Measurements from ENCODE around the gene TAOK2. TPM values are rescaled to one million over a fixed set of nuclear protein-coding genes. Genes with fewer than 3 reads are reported as not detected.
A peak's percentile ranks its signal among the peaks of the same experiment; 100 is the strongest.

TAOK2 gene
- total and polyA plus RNA-seq, 2 of the 13 experiments (the other 11 are each of a cell fraction or from before 2014, with no cell fraction given): 17.4 to 43.2 TPM

DNA sequence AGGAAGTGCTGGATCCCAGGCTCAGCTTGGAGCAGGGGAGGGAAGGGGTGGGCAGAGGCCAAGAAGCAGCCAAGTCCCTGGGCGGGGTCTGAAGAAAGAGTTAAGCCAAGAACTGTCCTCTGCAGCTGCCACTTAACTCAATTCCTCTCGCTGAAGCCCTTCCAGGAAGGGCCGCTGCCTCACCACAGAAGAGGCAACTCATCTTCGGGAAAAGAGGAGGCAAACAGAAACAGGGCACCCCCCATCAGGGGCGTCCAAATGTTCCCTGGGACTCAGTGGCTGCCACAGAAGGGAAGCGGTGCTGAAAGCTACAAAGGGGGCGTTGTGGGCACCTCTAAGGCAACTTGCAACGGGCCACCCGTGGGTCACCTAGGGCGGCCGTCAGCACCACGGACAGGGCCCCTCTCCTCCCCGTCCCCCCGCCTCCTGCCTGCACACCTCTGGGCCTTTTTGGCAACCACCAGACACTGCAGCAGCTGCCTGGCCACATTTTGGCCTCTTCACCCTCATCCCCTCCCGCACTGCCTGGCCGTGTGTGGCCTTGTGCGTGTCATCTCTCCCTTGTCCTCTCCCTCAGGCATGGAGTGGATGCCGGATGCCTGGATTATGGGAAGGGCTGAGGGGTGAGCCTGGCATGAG, 54.9 kb downstream of the TAOK2 start:
- H3K4me1 ChIP-seq (ENCODE audit: insufficient read depth, low read length): peaks cover 23% of the 10 kb centered on the region
- FAIRE-seq (no peak), DNase-seq (ENCODE audit: low spot score) (no peak), ATAC-seq (peak; percentile 36)
- WGBS (ENCODE audit: low lambda C conversion rate): 16% methylated on average over 15 of the region's 18 CpGs
- H3K9ac ChIP-seq (ENCODE audit: insufficient read depth, low read depth, low read length): no peak overlapping the region
- H2AFZ ChIP-seq (ENCODE audit: low read length): no peak overlapping the region
- no peaks in the 10 kb centered on the region for H3K9me3 ChIP-seq (ENCODE audit: low read length)
- ChIA-PET CTCF (ENCODE audit: low intra/inter-chr PET ratio, low total read pairs) (no interaction called here), POLR2A (no interaction called here)
- no TSS peak for BruUV-seq (replicated peaks)
- H3K27me3 ChIP-seq (ENCODE audit: control insufficient read depth in 1 of 2, insufficient read depth in 2 of 2, low read length in 2 of 2): peaks cover 36 to 81% of the 10 kb centered on the region in 2 experiments
- in situ Hi-C loops (cut with HindIII; ENCODE audit: extremely low pct_ligation_motif_present, low pct_unique_long_range_greater_than_20kb) (no loop called here), intact Hi-C loops (cut with micrococcal nuclease; ENCODE audit: unreplicated experiment) (no loop called here)
- no peaks in the 10 kb centered on the region; the same call in 1 of the 2 replicates for H4K20me1 ChIP-seq (ENCODE audit: insufficient read depth, low read length)
- no peaks in the 10 kb centered on the region for H3K36me3 ChIP-seq (replicated peaks in 1 of 2; ENCODE audit: control insufficient read depth in 1 of 2, insufficient read depth in 2 of 2, low read length in 2 of 2)
- no peak overlapping the region for H3K27ac ChIP-seq (ENCODE audit: extremely low read length, insufficient read depth, low read length)
- no peak overlapping the region for H3K4me3 ChIP-seq (replicated peaks in 1 of 3; ENCODE audit: insufficient read depth in 1 of 3, low read depth in 2 of 3, low read length in 3 of 3)
- no peak overlapping the region for H3K4me2 ChIP-seq (ENCODE audit: low read depth, low read length)
- H3K79me2 ChIP-seq (ENCODE audit: insufficient read depth, low read length): no peaks in the 10 kb centered on the region
- TF ChIP-seq ZNF460 (CRISPR knock-in tag; IDR thresholded peaks at IDR 0.05; ENCODE audit: borderline replicate concordance) (no peak), ZMAT3 (CRISPR knock-in tag; conservative IDR thresholded peaks at IDR 0.05) (no peak), ZNF451 (CRISPR knock-in tag; IDR thresholded peaks at IDR 0.05) (0 out of 2 replicates have a peak, but pooled peaks have one; percentile 49), XRCC5 (optimal IDR thresholded peaks at IDR 0.05; ENCODE audit: low read length) (peak; percentile 20), TP53 (CRISPR knock-in tag; conservative IDR thresholded peaks at IDR 0.05) (no peak), RXRB (CRISPR knock-in tag; IDR thresholded peaks at IDR 0.05; ENCODE audit: borderline replicate concordance) (0 out of 2 replicates have a peak, but pooled peaks have one; percentile 30), ZNF331 (CRISPR knock-in tag; IDR thresholded peaks at IDR 0.05) (peak; percentile 69; the same call in 1 of the 2 replicates), ETV5 (CRISPR knock-in tag; IDR thresholded peaks at IDR 0.05; ENCODE audit: borderline replicate concordance) (0 out of 2 replicates have a peak, but pooled peaks have one; percentile 25), NFE2L1 (CRISPR knock-in tag; IDR thresholded peaks at IDR 0.05; ENCODE audit: borderline replicate concordance) (no peak), SPEN (CRISPR knock-in tag; IDR thresholded peaks at IDR 0.05; ENCODE audit: low read depth) (0 out of 2 replicates have a peak, but pooled peaks have one; percentile 26)
- TF ChIP-seq, protein P1, sequence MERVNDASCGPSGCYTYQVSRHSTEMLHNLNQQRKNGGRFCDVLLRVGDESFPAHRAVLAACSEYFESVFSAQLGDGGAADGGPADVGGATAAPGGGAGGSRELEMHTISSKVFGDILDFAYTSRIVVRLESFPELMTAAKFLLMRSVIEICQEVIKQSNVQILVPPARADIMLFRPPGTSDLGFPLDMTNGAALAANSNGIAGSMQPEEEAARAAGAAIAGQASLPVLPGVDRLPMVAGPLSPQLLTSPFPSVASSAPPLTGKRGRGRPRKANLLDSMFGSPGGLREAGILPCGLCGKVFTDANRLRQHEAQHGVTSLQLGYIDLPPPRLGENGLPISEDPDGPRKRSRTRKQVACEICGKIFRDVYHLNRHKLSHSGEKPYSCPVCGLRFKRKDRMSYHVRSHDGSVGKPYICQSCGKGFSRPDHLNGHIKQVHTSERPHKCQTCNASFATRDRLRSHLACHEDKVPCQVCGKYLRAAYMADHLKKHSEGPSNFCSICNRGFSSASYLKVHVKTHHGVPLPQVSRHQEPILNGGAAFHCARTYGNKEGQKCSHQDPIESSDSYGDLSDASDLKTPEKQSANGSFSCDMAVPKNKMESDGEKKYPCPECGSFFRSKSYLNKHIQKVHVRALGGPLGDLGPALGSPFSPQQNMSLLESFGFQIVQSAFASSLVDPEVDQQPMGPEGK (CRISPR knock-in tag; IDR thresholded peaks at IDR 0.05): peak; percentile 49
- TF ChIP-seq, protein P2, sequence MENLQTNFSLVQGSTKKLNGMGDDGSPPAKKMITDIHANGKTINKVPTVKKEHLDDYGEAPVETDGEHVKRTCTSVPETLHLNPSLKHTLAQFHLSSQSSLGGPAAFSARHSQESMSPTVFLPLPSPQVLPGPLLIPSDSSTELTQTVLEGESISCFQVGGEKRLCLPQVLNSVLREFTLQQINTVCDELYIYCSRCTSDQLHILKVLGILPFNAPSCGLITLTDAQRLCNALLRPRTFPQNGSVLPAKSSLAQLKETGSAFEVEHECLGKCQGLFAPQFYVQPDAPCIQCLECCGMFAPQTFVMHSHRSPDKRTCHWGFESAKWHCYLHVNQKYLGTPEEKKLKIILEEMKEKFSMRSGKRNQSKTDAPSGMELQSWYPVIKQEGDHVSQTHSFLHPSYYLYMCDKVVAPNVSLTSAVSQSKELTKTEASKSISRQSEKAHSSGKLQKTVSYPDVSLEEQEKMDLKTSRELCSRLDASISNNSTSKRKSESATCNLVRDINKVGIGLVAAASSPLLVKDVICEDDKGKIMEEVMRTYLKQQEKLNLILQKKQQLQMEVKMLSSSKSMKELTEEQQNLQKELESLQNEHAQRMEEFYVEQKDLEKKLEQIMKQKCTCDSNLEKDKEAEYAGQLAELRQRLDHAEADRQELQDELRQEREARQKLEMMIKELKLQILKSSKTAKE (CRISPR knock-in tag; IDR thresholded peaks at IDR 0.05; ENCODE audit: borderline replicate concordance): no peak; the same call in 1 of the 2 replicates
- TF ChIP-seq, protein P3, sequence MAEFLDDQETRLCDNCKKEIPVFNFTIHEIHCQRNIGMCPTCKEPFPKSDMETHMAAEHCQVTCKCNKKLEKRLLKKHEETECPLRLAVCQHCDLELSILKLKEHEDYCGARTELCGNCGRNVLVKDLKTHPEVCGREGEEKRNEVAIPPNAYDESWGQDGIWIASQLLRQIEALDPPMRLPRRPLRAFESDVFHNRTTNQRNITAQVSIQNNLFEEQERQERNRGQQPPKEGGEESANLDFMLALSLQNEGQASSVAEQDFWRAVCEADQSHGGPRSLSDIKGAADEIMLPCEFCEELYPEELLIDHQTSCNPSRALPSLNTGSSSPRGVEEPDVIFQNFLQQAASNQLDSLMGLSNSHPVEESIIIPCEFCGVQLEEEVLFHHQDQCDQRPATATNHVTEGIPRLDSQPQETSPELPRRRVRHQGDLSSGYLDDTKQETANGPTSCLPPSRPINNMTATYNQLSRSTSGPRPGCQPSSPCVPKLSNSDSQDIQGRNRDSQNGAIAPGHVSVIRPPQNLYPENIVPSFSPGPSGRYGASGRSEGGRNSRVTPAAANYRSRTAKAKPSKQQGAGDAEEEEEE (CRISPR knock-in tag; IDR thresholded peaks at IDR 0.05; ENCODE audit: borderline replicate concordance): no peak
- TF ChIP-seq, protein P4, sequence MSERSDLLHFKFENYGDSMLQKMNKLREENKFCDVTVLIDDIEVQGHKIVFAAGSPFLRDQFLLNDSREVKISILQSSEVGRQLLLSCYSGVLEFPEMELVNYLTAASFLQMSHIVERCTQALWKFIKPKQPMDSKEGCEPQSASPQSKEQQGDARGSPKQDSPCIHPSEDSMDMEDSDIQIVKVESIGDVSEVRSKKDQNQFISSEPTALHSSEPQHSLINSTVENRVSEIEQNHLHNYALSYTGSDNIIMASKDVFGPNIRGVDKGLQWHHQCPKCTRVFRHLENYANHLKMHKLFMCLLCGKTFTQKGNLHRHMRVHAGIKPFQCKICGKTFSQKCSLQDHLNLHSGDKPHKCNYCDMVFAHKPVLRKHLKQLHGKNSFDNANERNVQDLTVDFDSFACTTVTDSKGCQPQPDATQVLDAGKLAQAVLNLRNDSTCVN (CRISPR knock-in tag; IDR thresholded peaks at IDR 0.05; ENCODE audit: borderline replicate concordance): peak; percentile 74; the same call in 1 of the 2 replicates
- TF ChIP-seq, protein P5, sequence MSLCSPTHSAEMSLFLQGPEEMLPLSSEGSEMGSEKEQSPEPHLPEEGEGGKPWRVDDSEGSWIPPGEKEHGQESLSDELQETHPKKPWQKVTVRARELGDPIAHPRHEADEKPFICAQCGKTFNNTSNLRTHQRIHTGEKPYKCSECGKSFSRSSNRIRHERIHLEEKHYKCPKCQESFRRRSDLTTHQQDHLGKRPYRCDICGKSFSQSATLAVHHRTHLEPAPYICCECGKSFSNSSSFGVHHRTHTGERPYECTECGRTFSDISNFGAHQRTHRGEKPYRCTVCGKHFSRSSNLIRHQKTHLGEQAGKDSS (CRISPR knock-in tag; IDR thresholded peaks at IDR 0.05; ENCODE audit: borderline replicate concordance, low read depth): no peak

Measured in HepG2 (cell line).